Naive B cell (primary cell): ENCODE data around the gene A4GALT. TPM values are rescaled to one million over a fixed set of nuclear protein-coding genes. Genes with fewer than 3 reads are reported as not detected.
"Not testable (repeated sequence)": the region's sequence is repeated elsewhere in the genome, so short reads cannot be mapped to it uniquely, and the experiment has no call there.

Source experiments
- ATAC-seq, 2 donors: fragments of 150-1000 bp; cut with Tn5 transposase; 2 replicates each; pipeline ENCODE4 v1.10.0; 2021; ENCODE audit warnings: low read depth in 2 of 2, mild to moderate bottlenecking in 2 of 2, moderate library complexity in 2 of 2
- DNase-seq: peaks from one replicate; pipeline ENCODE4 v3.0.0; 2022
- H3K27ac Mint-ChIP-seq, 6 donors: one replicate each; pipeline ENCODE4 v1.8.0; 2020 to 2022; ENCODE audit warnings: mild to moderate bottlenecking in 6 of 6, mixed read lengths in 6 of 6, moderate library complexity in 5 of 6, inconsistent platforms in 2 of 6
- H3K27me3 Mint-ChIP-seq, 3 donors: one replicate each; pipeline ENCODE4 v1.8.0; 2021 to 2022; ENCODE audit warnings: mixed read lengths in 3 of 3, mild to moderate bottlenecking in 1 of 3
- H3K36me3 Mint-ChIP-seq, 2 donors: one replicate each; pipeline ENCODE4 v1.8.0; 2020 to 2022; ENCODE audit warnings: mixed read lengths in 2 of 2, inconsistent platforms in 1 of 2, mild to moderate bottlenecking in 1 of 2
- H3K4me1 Mint-ChIP-seq, 3 donors: one replicate each; pipeline ENCODE4 v1.8.0; 2020 to 2022; ENCODE audit warnings: mixed read lengths in 3 of 3, inconsistent platforms in 1 of 3, mild to moderate bottlenecking in 1 of 3, moderate library complexity in 1 of 3
- H3K4me3 Mint-ChIP-seq, 8 donors: one replicate each; pipeline ENCODE4 v1.8.0; 2020 to 2022; ENCODE audit warnings: mild to moderate bottlenecking in 8 of 8, mixed read lengths in 8 of 8, moderate library complexity in 8 of 8, inconsistent platforms in 2 of 8
- H3K9me3 Mint-ChIP-seq, 7 donors: one replicate each; pipeline ENCODE4 v1.8.0; 2020 to 2022; ENCODE audit warnings: mixed read lengths in 7 of 7, mild to moderate bottlenecking in 5 of 7, inconsistent platforms in 2 of 7, moderate library complexity in 1 of 7
- polyA plus RNA-seq, 6 donors: library from polyadenylated mRNA; unstranded; fragments of 300-500 nt; fragmentation: Illumina TruSeq; gene quantifications; one replicate each; pipeline ENCODE4 v1.2.3, GENCODE V29; 2021; ENCODE audit warnings: low read depth in 6 of 6

A4GALT gene
- polyA plus RNA-seq, 6 donors from 2014 or later: 0.73 TPM; not detected in 5

- not testable (repeated sequence) for DNase-seq, H3K36me3 Mint-ChIP-seq, ATAC-seq, H3K4me1 Mint-ChIP-seq, H3K9me3 Mint-ChIP-seq, H3K27ac Mint-ChIP-seq
- H3K27me3 Mint-ChIP-seq: peaks cover 4 to 19% (median 13%) of the 10 kb centered on the region in 3 donors
- peak overlapping the region in 1 of 8 donors; percentile 41 for H3K4me3 Mint-ChIP-seq
Measured at GRCh38 chr22:42755121-42755520, 34.5 kb upstream of the A4GALT start.

- Mint-ChIP-seq H3K27ac (no peak overlapping the region), H3K9me3 (no peaks in the 10 kb centered on the region), H3K36me3 (no peaks in the 10 kb centered on the region), H3K4me3 (peak overlapping the region in 1 of 8 donors; percentile 41), H3K27me3 (peaks cover 4 to 19% (median 13%) of the 10 kb centered on the region in 3 donors), H3K4me1 (peaks cover 0 to 7% (median 0%) of the 10 kb centered on the region in 3 donors)
- ATAC-seq: no peak
- DNase-seq: no peak
Measured at GRCh38 chr22:42754658-42755057, 34.0 kb upstream of the A4GALT start.

GRCh38 chr22:42752912-42753311 lies 32.2 kb upstream of the A4GALT start:
- Mint-ChIP-seq H3K27me3 (peaks cover 2 to 8% (median 7%) of the 10 kb centered on the region in 3 donors), H3K4me3 (no peak overlapping the region), H3K4me1 (peaks cover 0 to 7% (median 0%) of the 10 kb centered on the region in 3 donors), H3K36me3 (no peaks in the 10 kb centered on the region), H3K9me3 (no peaks in the 10 kb centered on the region), H3K27ac (peak overlapping the region in 1 of 6 donors; percentile 44)
- ATAC-seq (peak in 1 of 2 donors; percentile 52), DNase-seq (no peak)

- Mint-ChIP-seq H3K27me3 (peaks cover 0 to 6% (median under 1%) of the 10 kb centered on the region in 3 donors), H3K4me1 (peaks cover 0 to 7% (median 0%) of the 10 kb centered on the region in 3 donors), H3K36me3 (no peaks in the 10 kb centered on the region), H3K9me3 (no peaks in the 10 kb centered on the region), H3K27ac (peak overlapping the region in 2 of 6 donors; percentile 7 to 82), H3K4me3 (no peak overlapping the region)
- DNase-seq (no peak), ATAC-seq (no peak)
Measured at GRCh38 chr22:42752230-42752746, 31.6 kb upstream of the A4GALT start.

GRCh38 chr22:42750421-42750820 lies 29.8 kb upstream of the A4GALT start:
- H3K27ac Mint-ChIP-seq, H3K27me3 Mint-ChIP-seq, ATAC-seq, H3K36me3 Mint-ChIP-seq, H3K9me3 Mint-ChIP-seq, DNase-seq, H3K4me3 Mint-ChIP-seq, H3K4me1 Mint-ChIP-seq: not testable (repeated sequence)

- Mint-ChIP-seq H3K4me1 (peaks cover 0 to 7% (median 0%) of the 10 kb centered on the region in 3 donors), H3K36me3 (no peaks in the 10 kb centered on the region), H3K4me3 (peak overlapping the region in 1 of 8 donors; percentile 29), H3K9me3 (no peaks in the 10 kb centered on the region), H3K27me3 (peaks cover 0 to 8% (median 0%) of the 10 kb centered on the region in 3 donors), H3K27ac (peak overlapping the region in 1 of 6 donors; percentile 62)
- no peak for DNase-seq
- ATAC-seq: no peak
Measured at GRCh38 chr22:42747701-42748513, 27.2 kb upstream of the A4GALT start.

- Mint-ChIP-seq H3K27me3 (peaks cover 4 to 27% (median 10%) of the 10 kb centered on the region in 3 donors), H3K9me3 (peaks cover 0 to 1% (median 0%) of the 10 kb centered on the region in 7 donors), H3K4me3 (no peak overlapping the region), H3K4me1 (peaks cover 0 to 5% (median 0%) of the 10 kb centered on the region in 3 donors), H3K27ac (peak overlapping the region in 1 of 6 donors; percentile 33), H3K36me3 (no peaks in the 10 kb centered on the region)
- DNase-seq (no peak), ATAC-seq (no peak)
Measured at GRCh38 chr22:42745118-42745517, 24.4 kb upstream of the A4GALT start.

- Mint-ChIP-seq H3K27ac (peak overlapping the region in 1 of 6 donors; percentile 76), H3K4me1 (peaks cover 0 to 5% (median 0%) of the 10 kb centered on the region in 3 donors), H3K27me3 (peaks cover 4 to 37% (median 18%) of the 10 kb centered on the region in 3 donors), H3K9me3 (peaks cover 0 to 1% (median 0%) of the 10 kb centered on the region in 7 donors), H3K36me3 (no peaks in the 10 kb centered on the region), H3K4me3 (no peak overlapping the region)
- no peak for DNase-seq
- ATAC-seq: no peak
Measured at GRCh38 chr22:42743501-42743991, 22.9 kb upstream of the A4GALT start.

- Mint-ChIP-seq H3K36me3 (no peaks in the 10 kb centered on the region), H3K4me1 (peaks cover 0 to 5% (median 0%) of the 10 kb centered on the region in 3 donors), H3K4me3 (no peak overlapping the region), H3K27me3 (peaks cover 4 to 35% (median 18%) of the 10 kb centered on the region in 3 donors), H3K27ac (no peak overlapping the region), H3K9me3 (peaks cover 0 to 1% (median 0%) of the 10 kb centered on the region in 7 donors)
- DNase-seq (no peak), ATAC-seq (no peak)
Measured at GRCh38 chr22:42742940-42743339, 22.3 kb upstream of the A4GALT start.

GRCh38 chr22:42740320-42740719 lies 19.6 kb upstream of the A4GALT start:
- not testable (repeated sequence) for H3K9me3 Mint-ChIP-seq, DNase-seq, H3K27ac Mint-ChIP-seq, H3K36me3 Mint-ChIP-seq, ATAC-seq, H3K4me1 Mint-ChIP-seq
- Mint-ChIP-seq H3K4me3 (peak overlapping the region in 1 of 8 donors; percentile 47), H3K27me3 (peaks cover 4 to 49% (median 18%) of the 10 kb centered on the region in 3 donors)

- no peak for ATAC-seq
Measured at GRCh38 chr22:42734406-42734805, 13.7 kb upstream of the A4GALT start.

GRCh38 chr22:42733394-42733793 lies 12.7 kb upstream of the A4GALT start:
- H3K9me3 Mint-ChIP-seq, ATAC-seq, H3K4me3 Mint-ChIP-seq, DNase-seq, H3K4me1 Mint-ChIP-seq, H3K36me3 Mint-ChIP-seq: not testable (repeated sequence)
- peak overlapping the region in 1 of 6 donors; percentile 22 for H3K27ac Mint-ChIP-seq
- peaks cover 0 to 23% (median 4%) of the 10 kb centered on the region in 3 donors for H3K27me3 Mint-ChIP-seq

More at GRCh38 chr22:42734406-42734805, 13.7 kb upstream of the A4GALT start:
- no peak overlapping the region for H3K4me3 Mint-ChIP-seq
- DNase-seq: no peak
- H3K9me3 Mint-ChIP-seq: peaks cover 0 to 2% (median 0%) of the 10 kb centered on the region in 7 donors
- H3K4me1 Mint-ChIP-seq: no peaks in the 10 kb centered on the region
- peaks cover 3 to 28% (median 4%) of the 10 kb centered on the region in 3 donors for H3K27me3 Mint-ChIP-seq
- no peaks in the 10 kb centered on the region for H3K36me3 Mint-ChIP-seq
- no peak overlapping the region for H3K27ac Mint-ChIP-seq

- no peak for ATAC-seq
Measured at GRCh38 chr22:42732081-42732480, 11.4 kb upstream of the A4GALT start.

More at GRCh38 chr22:42732081-42732480, 11.4 kb upstream of the A4GALT start:
- Mint-ChIP-seq H3K27ac (peak overlapping the region in 1 of 6 donors; percentile 26), H3K4me1 (peaks cover 4 to 7% (median 6%) of the 10 kb centered on the region in 3 donors), H3K27me3 (peaks cover 7 to 26% (median 8%) of the 10 kb centered on the region in 3 donors), H3K4me3 (no peak overlapping the region), H3K36me3 (no peaks in the 10 kb centered on the region), H3K9me3 (peaks cover 0 to 2% (median 0%) of the 10 kb centered on the region in 7 donors)
- no peak for DNase-seq
